ENCODE measurements around the gene PJA1.

- TF ChIP-seq ZNF281 (CRISPR knock-in tag; IDR thresholded peaks at IDR 0.05) (no peak), CTCF (IDR thresholded peaks at IDR 0.05) (no peak), SP1 (CRISPR knock-in tag; conservative IDR thresholded peaks at IDR 0.05) (no peak), FOXP4 (CRISPR knock-in tag; IDR thresholded peaks at IDR 0.05) (no peak), E2F5 (CRISPR knock-in tag; IDR thresholded peaks at IDR 0.05) (no peak), GABPB1 (CRISPR knock-in tag; IDR thresholded peaks at IDR 0.05) (no peak), ATF2 (CRISPR knock-in tag; IDR thresholded peaks at IDR 0.05; ENCODE audit: borderline replicate concordance, low read depth) (no peak), ATF1 (CRISPR knock-in tag; IDR thresholded peaks at IDR 0.05) (no peak), ARID4B (CRISPR knock-in tag; IDR thresholded peaks at IDR 0.05; ENCODE audit: borderline replicate concordance) (no peak), AFF4 (CRISPR knock-in tag; IDR thresholded peaks at IDR 0.05; ENCODE audit: borderline replicate concordance) (no peak), E2F1 (CRISPR knock-in tag; IDR thresholded peaks at IDR 0.05) (no peak), TP53 (CRISPR knock-in tag; IDR thresholded peaks at IDR 0.05) (no peak), NFE2L1 (CRISPR knock-in tag; IDR thresholded peaks at IDR 0.05) (no peak)
Measured at GRCh38 chrX:69176053-69176452, 10.8 kb upstream of the PJA1 start.

All from WTC11 (cell line).